GM10266 (cell line): Measurements from ENCODE around the gene MOG.

Source experiments
- DNase-seq: peaks from one replicate; pipeline ENCODE4 v3.0.0; 2012; ENCODE audit errors: extremely low spot score
- TF ChIP-seq, protein P1 (sequence below): IDR thresholded peaks from 2 replicates; pipeline ENCODE4 v1.5.1; 2012; ENCODE audit warnings: mild to moderate bottlenecking, low read depth; ENCODE audit not compliant: control insufficient read depth, insufficient read depth; ENCODE audit errors: missing control alignments

MOG gene

DNA sequence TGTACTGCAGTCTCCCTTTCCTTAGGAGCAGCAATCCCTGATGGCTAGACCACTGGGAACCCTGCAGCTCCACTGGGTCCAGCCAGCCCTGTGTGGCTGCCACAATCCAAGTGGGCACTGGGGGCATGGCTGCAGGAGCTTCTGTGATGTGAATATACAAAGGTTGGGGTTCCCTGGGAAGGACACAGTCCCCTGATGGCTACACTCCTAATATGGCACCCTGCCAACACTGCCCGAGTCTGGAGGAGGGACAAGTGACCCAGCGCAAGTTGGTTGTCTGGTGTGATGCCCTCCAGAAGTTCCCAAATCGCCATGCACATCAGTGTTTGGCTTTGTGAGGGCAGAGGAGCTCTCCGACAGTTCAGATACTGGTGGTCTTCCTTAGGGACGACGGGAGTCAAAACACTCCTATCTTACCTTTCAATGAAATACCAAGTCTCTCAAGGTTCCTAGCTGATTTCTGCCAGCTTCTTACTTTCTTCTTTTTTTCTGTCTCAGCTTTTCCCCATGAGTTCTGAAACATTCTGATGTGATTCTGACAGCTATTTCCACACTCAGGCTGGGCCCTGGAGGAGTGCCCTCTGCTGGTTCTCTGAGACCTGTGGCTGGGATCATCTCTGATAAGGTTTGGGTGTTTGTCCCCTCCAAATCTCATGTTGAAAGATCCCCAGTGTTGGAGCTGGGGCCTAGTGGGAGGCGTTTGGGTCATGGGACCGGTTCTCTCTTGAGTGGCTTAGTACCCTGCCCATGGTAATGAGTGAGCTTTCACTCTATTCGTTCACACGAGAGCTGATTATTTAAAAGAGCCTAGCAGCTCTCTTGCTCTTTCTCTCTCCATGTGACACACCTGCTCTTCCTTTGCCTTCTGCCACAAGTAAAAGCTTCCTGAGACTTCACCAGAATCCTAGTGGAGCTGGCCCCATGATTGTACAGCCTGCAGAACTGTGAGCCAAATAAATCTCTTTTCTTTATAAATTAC, 39.5 kb downstream of the MOG start:
- DNase-seq, result no peak
- TF ChIP-seq, protein P1, sequence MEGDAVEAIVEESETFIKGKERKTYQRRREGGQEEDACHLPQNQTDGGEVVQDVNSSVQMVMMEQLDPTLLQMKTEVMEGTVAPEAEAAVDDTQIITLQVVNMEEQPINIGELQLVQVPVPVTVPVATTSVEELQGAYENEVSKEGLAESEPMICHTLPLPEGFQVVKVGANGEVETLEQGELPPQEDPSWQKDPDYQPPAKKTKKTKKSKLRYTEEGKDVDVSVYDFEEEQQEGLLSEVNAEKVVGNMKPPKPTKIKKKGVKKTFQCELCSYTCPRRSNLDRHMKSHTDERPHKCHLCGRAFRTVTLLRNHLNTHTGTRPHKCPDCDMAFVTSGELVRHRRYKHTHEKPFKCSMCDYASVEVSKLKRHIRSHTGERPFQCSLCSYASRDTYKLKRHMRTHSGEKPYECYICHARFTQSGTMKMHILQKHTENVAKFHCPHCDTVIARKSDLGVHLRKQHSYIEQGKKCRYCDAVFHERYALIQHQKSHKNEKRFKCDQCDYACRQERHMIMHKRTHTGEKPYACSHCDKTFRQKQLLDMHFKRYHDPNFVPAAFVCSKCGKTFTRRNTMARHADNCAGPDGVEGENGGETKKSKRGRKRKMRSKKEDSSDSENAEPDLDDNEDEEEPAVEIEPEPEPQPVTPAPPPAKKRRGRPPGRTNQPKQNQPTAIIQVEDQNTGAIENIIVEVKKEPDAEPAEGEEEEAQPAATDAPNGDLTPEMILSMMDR, result peak; percentile 52

DNA sequence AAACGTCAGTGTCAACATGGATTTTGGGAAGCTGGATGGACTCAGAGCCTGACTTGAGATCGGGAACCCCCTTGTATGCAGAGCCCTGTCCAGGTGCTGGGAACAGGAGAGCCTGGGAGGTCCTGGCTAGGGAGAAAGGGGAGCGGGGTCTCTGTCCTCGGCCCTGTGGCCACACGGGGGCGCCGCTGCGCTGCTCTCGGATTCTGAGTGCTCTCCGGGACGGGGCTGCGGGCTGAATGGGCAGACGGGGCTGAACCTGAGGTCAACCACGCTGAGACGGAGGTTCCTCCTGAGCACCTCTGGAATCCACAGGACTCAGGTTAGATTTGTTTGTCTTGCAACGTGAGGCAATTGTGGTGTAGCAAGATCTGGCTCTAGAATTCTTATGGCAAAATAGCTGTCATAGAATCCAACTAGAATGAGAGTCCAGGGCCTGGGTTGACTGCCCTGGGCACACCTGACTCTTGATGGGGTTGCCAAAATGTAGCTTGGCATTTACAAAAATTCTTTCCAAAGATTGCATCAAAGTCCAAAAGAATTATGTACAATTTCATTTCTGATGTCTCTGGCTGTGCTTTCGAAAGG, 45.7 kb downstream of the MOG start:
- peak; percentile 71 for DNase-seq
- TF ChIP-seq, protein P1, result peak; percentile 75

DNA sequence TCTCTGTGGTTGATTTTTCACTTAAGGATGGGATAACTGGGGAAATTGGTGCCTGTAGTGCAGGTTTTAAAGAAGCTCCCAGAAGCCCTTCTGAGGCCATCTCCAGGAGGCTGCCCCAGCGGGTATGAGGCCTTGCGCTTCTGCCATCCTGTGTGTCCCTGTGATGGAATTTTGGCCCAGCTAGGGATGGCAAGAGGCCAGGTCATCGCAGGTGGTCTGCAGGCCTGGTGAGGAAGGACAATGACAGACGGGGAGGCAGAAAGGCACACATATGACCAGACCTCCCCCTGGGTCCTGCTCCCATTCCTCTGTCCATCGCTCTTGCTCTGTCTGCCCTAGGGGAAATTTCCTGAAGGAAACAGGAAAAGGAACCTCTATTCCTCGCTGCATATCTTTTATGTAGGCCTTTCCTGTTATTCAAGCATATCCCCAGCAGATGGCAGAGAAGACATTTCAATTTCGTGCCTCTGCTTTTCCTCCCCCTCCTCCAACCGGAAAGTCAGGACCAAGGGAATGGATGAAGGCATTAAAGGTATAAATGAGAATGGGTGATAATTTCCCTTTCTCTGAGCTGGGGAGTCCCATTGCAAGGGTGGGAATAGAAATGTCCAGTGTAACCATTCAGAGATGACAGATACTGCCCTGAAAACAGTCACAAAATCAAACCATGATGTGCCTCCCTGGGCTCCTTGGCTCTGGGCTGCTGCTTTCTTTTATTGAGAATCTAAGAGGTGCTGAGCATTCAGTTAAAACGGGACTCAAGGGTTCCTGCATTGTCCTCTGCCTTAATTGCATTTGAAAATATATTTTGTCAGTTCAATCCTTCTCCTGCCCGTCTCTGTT, 48.7 kb downstream of the MOG start:
- DNase-seq, result no peak
- TF ChIP-seq, protein P1, result peak; percentile 71

DNA sequence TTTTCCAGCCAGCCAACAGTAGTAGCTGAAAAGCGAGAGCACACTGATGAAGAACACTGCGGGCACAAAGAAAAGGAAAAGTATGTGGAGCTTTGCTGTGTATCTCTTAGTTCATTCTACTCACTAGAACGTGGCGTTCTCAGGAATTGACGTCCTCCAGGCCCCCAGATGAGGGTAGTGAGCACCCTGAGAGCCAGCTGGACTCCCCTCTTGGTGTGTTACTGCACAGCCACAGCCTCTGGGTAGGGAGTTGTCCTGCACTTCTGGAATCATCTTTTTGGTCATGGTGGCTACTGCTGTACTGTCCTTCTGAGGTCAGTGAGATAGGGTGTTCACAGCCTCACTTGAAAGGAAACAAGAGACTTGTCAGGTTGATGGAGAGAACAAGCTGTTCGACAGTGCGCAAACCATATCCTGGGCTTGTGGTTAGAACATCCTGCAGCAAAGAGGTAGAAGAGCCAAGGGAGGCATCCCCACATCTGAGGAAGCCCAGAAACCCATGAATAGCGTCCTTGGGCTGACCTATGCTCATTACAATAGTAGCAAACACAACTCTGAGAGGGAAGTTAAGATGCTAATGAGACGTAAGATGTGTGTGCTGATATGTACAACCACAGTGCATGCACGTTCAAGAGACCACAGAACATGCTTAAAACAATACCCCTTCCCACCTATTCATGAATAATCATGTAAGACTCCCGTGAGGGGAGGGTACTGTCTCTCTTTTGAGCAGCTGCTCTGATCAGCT, 51.7 kb downstream of the MOG start:
- TF ChIP-seq, protein P1, result no peak
- DNase-seq, result no peak

DNA sequence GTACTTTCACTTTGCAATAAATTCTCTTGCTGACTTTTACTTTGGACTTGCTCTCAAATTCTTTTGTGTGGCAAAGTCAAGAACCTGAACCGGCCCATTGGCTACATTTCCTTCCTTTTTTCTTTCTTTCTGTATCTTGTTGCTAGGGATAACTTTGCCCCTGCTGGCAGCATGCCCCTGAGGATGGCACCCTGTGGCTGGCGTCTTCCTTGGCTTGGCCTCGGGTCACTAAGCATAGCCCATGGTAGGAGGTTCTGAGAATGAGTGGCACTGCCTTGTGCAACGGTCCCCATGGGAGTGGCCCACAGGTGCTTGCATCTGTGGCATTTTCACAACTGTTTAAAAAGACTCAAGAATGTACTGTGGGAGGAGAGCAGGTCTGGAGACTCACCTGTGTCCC, 52.3 kb downstream of the MOG start:
- TF ChIP-seq, protein P1, result no peak
- no peak for DNase-seq

DNA sequence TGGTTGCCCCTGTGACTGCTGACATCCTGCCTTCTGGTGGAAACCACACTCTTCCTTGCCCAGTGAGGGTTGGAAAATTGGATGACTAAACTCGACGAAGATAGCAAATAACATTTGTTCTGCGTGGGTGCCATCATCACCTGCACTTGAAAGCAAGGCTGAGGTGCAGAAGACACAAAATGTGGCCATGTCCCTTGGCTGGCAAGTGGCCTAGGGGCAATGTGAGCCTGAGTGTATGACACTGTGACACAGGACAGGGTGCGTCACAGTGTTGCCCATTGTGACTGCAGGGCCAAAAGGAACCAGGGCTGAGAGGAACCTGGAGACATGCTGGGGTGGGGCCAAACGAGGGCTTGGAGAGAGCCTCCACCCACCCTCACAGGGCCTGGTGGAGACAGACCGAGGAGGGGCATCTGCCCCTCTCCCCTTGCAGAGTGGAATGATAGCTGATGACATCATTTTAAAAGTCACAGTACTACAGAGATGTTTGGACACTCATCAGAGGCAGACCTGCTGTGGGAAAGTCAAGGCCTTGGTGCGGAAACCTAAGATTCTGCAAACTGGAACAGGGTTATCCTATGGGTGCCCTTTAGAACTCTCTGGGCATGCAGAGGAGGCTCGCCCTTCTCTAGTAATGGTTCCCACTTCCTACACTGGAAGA, 53.5 kb downstream of the MOG start:
- DNase-seq, result no peak
- TF ChIP-seq, protein P1, result no peak
